Tibial artery (tissue), 4 donors: ENCODE results near the gene RBM17.
A peak's percentile ranks its signal among the peaks of the same experiment; 100 is the strongest.
"Not testable (repeated sequence)": the region's sequence is repeated elsewhere in the genome, so short reads cannot be mapped to it uniquely, and the experiment has no call there.

ENCODE experiments used
- DNase-seq, 2 donors: peaks; one replicate each; pipeline ENCODE4 v3.0.0-alpha.2; 2019
- H3K27ac ChIP-seq, 2 donors: fragments of 200-600 bp; sonication (generic) in 1 of 2; 1 replicate in 1 of 2; 2 replicates in 1 of 2; pipeline ENCODE4 v1.5.1; 2018 to 2019; ENCODE audit warnings: mild to moderate bottlenecking in 1 of 2
- H3K27me3 ChIP-seq, 2 donors: fragments of 200-600 bp; sonication (generic) in 1 of 2; one replicate each; pipeline versions ENCODE4 v1.5.1 to v1.6.0; 2016 to 2019
- H3K36me3 ChIP-seq, 3 donors: fragments of 200-600 bp; sonication (generic) in 2 of 3; one replicate each; pipeline ENCODE4 v1.5.1; 2016 to 2019; ENCODE audit warnings: mild to moderate bottlenecking in 2 of 3
- H3K4me1 ChIP-seq, 4 donors: fragments of 200-600 bp; sonication (generic) in 2 of 4; 1 replicate in 3 of 4; 2 replicates in 1 of 4; pipeline ENCODE4 v1.5.1; 2016 to 2019
- H3K4me3 ChIP-seq, 2 donors: fragments of 200-600 bp; sonication (generic) in 1 of 2; 1 replicate in 1 of 2; 2 replicates in 1 of 2; pipeline ENCODE4 v1.5.1; 2018 to 2019; ENCODE audit warnings: mild to moderate bottlenecking in 2 of 2
- H3K9me3 ChIP-seq, 3 donors: fragments of 200-600 bp; sonication (generic) in 1 of 3; one replicate each; pipeline ENCODE4 v1.5.1; 2016 to 2019
- CTCF ChIP-seq, 2 experiments: fragments of 200-600 bp in 1 of 2; fragments of 450-650 bp in 1 of 2; IDR thresholded peaks; one replicate each; pipeline ENCODE4 v1.5.1; 2017 to 2019; ENCODE audit warnings: antibody characterized with exemption in 2 of 2, mild to moderate bottlenecking in 1 of 2, moderate library complexity in 1 of 2
- intact Hi-C: fragments of 100-400 bp; cut with DNase I; formaldehyde crosslinking; loops from one replicate; pipeline ENCODE4 v1.15.0; 2023; ENCODE audit warnings: low total_unique reads

Gene RBM17

GRCh38 chr10:6162589-6163356 is 73.9 kb downstream of the RBM17 start:
- peaks cover 0 to 27% (median 12%) of the 10 kb centered on the region in 4 donors for H3K4me1 ChIP-seq
- peak overlapping the region; percentile 71 to 79 for H3K4me3 ChIP-seq
- H3K9me3 ChIP-seq: no peaks in the 10 kb centered on the region
- TF ChIP-seq CTCF (IDR thresholded peaks at IDR 0.05): no peak
- no peak for DNase-seq
- H3K36me3 ChIP-seq: peaks cover 0 to 11% (median 0%) of the 10 kb centered on the region in 3 donors
- H3K27ac ChIP-seq: peak overlapping the region; percentile 72 to 79
- intact Hi-C loops: loop anchor here (5.0 kb wide), 1 partner anchor 40 kb away; the partner anchor contains the start of gene PFKFB3
- no peaks in the 10 kb centered on the region for H3K27me3 ChIP-seq

GRCh38 chr10:6163364-6164270 is 74.8 kb downstream of the RBM17 start:
- Histone ChIP-seq H3K36me3 (peaks cover 0 to 11% (median 0%) of the 10 kb centered on the region in 3 donors), H3K27me3 (no peaks in the 10 kb centered on the region), H3K27ac (peak overlapping the region; percentile 79 to 87), H3K9me3 (no peaks in the 10 kb centered on the region), H3K4me3 (peak overlapping the region; percentile 71 to 79), H3K4me1 (peaks cover 0 to 27% (median 12%) of the 10 kb centered on the region in 4 donors)
- peak; percentile 81 to 95 for DNase-seq
- peak in 1 of 2 experiments; percentile 20 for TF ChIP-seq CTCF (IDR thresholded peaks at IDR 0.05)
- intact Hi-C loops: loop anchor here (5.0 kb wide), 1 partner anchor 39 kb away; the partner anchor contains the start of gene PFKFB3

GRCh38 chr10:6164271-6165095 is 75.6 kb downstream of the RBM17 start:
- intact Hi-C loops: loop anchor here (5.0 kb wide), 1 partner anchor 38 kb away; the partner anchor contains the start of gene PFKFB3
- no peak for TF ChIP-seq CTCF (IDR thresholded peaks at IDR 0.05)
- no peaks in the 10 kb centered on the region for H3K9me3 ChIP-seq

GRCh38 chr10:6165221-6165725 is 76.4 kb downstream of the RBM17 start:
- Histone ChIP-seq H3K4me1 (peaks cover 0 to 35% (median 14%) of the 10 kb centered on the region in 4 donors), H3K27me3 (no peaks in the 10 kb centered on the region), H3K9me3 (no peaks in the 10 kb centered on the region), H3K27ac (no peak overlapping the region), H3K4me3 (no peak overlapping the region), H3K36me3 (peaks cover 0 to 11% (median 0%) of the 10 kb centered on the region in 3 donors)
- no peak for TF ChIP-seq CTCF (IDR thresholded peaks at IDR 0.05)
- intact Hi-C loops: no loop called here
- no peak for DNase-seq

More at GRCh38 chr10:6164271-6165095, 75.6 kb downstream of the RBM17 start:
- Histone ChIP-seq H3K36me3 (peaks cover 0 to 11% (median 0%) of the 10 kb centered on the region in 3 donors), H3K27me3 (no peaks in the 10 kb centered on the region), H3K4me3 (peak overlapping the region; percentile 71 to 79), H3K4me1 (peaks cover 0 to 29% (median 12%) of the 10 kb centered on the region in 4 donors), H3K27ac (peak overlapping the region; percentile 79 to 87)
- no peak for DNase-seq

GRCh38 chr10:6165933-6166332 is 77.1 kb downstream of the RBM17 start:
- intact Hi-C loops, DNase-seq, H3K27me3 ChIP-seq, H3K4me3 ChIP-seq, H3K9me3 ChIP-seq, H3K27ac ChIP-seq: not testable (repeated sequence)
- peaks cover 0 to 11% (median 0%) of the 10 kb centered on the region in 3 donors for H3K36me3 ChIP-seq
- H3K4me1 ChIP-seq: peaks cover 0 to 40% (median 14%) of the 10 kb centered on the region in 4 donors
